WTC11 (cell line): ENCODE measurements around the gene HNRNPM.

Experiments
- CREB1 ChIP-seq: sonication (generic); formaldehyde crosslinking; IDR thresholded peaks from 2 replicates; pipeline ENCODE4 v1.8.0; 2023; ENCODE audit warnings: mild to moderate bottlenecking, missing genetic modification reagents
- FOXK1 ChIP-seq: sonication (generic); formaldehyde crosslinking; IDR thresholded peaks from 2 replicates; pipeline ENCODE4 v1.8.0; 2022; ENCODE audit warnings: mild to moderate bottlenecking, moderate library complexity, missing genetic modification reagents
- FOXP1 ChIP-seq: sonication (generic); formaldehyde crosslinking; IDR thresholded peaks from 2 replicates; pipeline ENCODE4 v1.8.0; 2022; ENCODE audit warnings: missing genetic modification reagents, mild to moderate bottlenecking, moderate library complexity, borderline replicate concordance
- MAX ChIP-seq: sonication (generic); formaldehyde crosslinking; IDR thresholded peaks from 2 replicates; pipeline ENCODE4 v1.8.0; 2022; ENCODE audit warnings: mild to moderate bottlenecking, missing genetic modification reagents
- NR3C1 ChIP-seq: sonication (generic); formaldehyde crosslinking; conservative IDR thresholded peaks from 2 replicates; pipeline ENCODE4 v1.8.1; 2023; ENCODE audit warnings: low read depth, mild to moderate bottlenecking, missing genetic modification reagents
- PREB ChIP-seq: sonication (generic); formaldehyde crosslinking; IDR thresholded peaks from 2 replicates; pipeline ENCODE4 v1.8.1; 2022; ENCODE audit warnings: mild to moderate bottlenecking, missing genetic modification reagents, moderate library complexity, borderline replicate concordance
- SOX15 ChIP-seq: fragments of 250-450 bp; sonication (Bioruptor Pico); IDR thresholded peaks from 2 replicates; pipeline ENCODE4 v1.9.0; 2021; ENCODE audit warnings: mild to moderate bottlenecking
- SP1 ChIP-seq: sonication (generic); formaldehyde crosslinking; conservative IDR thresholded peaks from 2 replicates; pipeline ENCODE4 v1.8.1; 2022; ENCODE audit warnings: missing genetic modification reagents
- TP53 ChIP-seq: sonication (generic); formaldehyde crosslinking; IDR thresholded peaks from 2 replicates; pipeline ENCODE4 v1.8.1; 2023; ENCODE audit warnings: mild to moderate bottlenecking, missing genetic modification reagents
- ZNF416 ChIP-seq: fragments of 250-450 bp; sonication (Bioruptor Pico); IDR thresholded peaks from 2 replicates; pipeline ENCODE4 v1.9.0; 2021; ENCODE audit warnings: mild to moderate bottlenecking, inconsistent platforms
- TF ChIP-seq, protein P1 (sequence below): fragments of 200-600 bp; IDR thresholded peaks from 2 replicates; pipeline ENCODE4 v1.8.0; 2022; ENCODE audit warnings: antibody characterized with exemption
- TF ChIP-seq, protein P2 (sequence below): sonication (generic); formaldehyde crosslinking; IDR thresholded peaks from 2 replicates; pipeline ENCODE4 v1.8.1; 2023; ENCODE audit warnings: mild to moderate bottlenecking, missing genetic modification reagents, moderate library complexity
- TF ChIP-seq, protein P3 (sequence below): sonication (generic); formaldehyde crosslinking; IDR thresholded peaks from 2 replicates; pipeline ENCODE4 v1.8.0; 2022; ENCODE audit warnings: missing genetic modification reagents

GRCh38 chr19:8454218-8454617 lies 9.4 kb downstream of the HNRNPM start:
- TF ChIP-seq, protein P1, sequence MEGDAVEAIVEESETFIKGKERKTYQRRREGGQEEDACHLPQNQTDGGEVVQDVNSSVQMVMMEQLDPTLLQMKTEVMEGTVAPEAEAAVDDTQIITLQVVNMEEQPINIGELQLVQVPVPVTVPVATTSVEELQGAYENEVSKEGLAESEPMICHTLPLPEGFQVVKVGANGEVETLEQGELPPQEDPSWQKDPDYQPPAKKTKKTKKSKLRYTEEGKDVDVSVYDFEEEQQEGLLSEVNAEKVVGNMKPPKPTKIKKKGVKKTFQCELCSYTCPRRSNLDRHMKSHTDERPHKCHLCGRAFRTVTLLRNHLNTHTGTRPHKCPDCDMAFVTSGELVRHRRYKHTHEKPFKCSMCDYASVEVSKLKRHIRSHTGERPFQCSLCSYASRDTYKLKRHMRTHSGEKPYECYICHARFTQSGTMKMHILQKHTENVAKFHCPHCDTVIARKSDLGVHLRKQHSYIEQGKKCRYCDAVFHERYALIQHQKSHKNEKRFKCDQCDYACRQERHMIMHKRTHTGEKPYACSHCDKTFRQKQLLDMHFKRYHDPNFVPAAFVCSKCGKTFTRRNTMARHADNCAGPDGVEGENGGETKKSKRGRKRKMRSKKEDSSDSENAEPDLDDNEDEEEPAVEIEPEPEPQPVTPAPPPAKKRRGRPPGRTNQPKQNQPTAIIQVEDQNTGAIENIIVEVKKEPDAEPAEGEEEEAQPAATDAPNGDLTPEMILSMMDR, result no peak
- TF ChIP-seq ZNF416 (no peak), SOX15 (no peak), CREB1 (CRISPR knock-in tag) (no peak), FOXK1 (no peak), MAX (CRISPR knock-in tag) (no peak), FOXP1 (no peak), PREB (no peak), SP1 (CRISPR knock-in tag) (no peak), NR3C1 (CRISPR knock-in tag) (no peak), TP53 (CRISPR knock-in tag) (no peak)
- TF ChIP-seq, protein P2, sequence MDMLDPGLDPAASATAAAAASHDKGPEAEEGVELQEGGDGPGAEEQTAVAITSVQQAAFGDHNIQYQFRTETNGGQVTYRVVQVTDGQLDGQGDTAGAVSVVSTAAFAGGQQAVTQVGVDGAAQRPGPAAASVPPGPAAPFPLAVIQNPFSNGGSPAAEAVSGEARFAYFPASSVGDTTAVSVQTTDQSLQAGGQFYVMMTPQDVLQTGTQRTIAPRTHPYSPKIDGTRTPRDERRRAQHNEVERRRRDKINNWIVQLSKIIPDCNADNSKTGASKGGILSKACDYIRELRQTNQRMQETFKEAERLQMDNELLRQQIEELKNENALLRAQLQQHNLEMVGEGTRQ, result no peak
- TF ChIP-seq, protein P3, sequence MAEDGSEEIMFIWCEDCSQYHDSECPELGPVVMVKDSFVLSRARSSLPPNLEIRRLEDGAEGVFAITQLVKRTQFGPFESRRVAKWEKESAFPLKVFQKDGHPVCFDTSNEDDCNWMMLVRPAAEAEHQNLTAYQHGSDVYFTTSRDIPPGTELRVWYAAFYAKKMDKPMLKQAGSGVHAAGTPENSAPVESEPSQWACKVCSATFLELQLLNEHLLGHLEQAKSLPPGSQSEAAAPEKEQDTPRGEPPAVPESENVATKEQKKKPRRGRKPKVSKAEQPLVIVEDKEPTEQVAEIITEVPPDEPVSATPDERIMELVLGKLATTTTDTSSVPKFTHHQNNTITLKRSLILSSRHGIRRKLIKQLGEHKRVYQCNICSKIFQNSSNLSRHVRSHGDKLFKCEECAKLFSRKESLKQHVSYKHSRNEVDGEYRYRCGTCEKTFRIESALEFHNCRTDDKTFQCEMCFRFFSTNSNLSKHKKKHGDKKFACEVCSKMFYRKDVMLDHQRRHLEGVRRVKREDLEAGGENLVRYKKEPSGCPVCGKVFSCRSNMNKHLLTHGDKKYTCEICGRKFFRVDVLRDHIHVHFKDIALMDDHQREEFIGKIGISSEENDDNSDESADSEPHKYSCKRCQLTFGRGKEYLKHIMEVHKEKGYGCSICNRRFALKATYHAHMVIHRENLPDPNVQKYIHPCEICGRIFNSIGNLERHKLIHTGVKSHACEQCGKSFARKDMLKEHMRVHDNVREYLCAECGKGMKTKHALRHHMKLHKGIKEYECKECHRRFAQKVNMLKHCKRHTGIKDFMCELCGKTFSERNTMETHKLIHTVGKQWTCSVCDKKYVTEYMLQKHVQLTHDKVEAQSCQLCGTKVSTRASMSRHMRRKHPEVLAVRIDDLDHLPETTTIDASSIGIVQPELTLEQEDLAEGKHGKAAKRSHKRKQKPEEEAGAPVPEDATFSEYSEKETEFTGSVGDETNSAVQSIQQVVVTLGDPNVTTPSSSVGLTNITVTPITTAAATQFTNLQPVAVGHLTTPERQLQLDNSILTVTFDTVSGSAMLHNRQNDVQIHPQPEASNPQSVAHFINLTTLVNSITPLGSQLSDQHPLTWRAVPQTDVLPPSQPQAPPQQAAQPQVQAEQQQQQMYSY (CRISPR knock-in tag), result no peak
